GM18507 (cell line): ENCODE results near the gene VPS54.

ENCODE experiments used
- DNase-seq: peaks from one replicate; pipeline ENCODE4 v3.0.0; 2011; ENCODE audit warnings: low read depth; ENCODE audit not compliant: insufficient read length; ENCODE audit errors: extremely low spot score
- FAIRE-seq: peaks from 2 replicates; lab custom pipeline; 2011; peaks lifted over from hg19 to GRCh38; lab: Jason Lieb, UNC

Gene VPS54

GRCh38 chr2:64024259-64024949 lies 5.2 kb upstream of the VPS54 start:
- DNase-seq, result no peak
- no peak for FAIRE-seq

GRCh38 chr2:64023485-64024258 lies 4.4 kb upstream of the VPS54 start:
- DNase-seq, result no peak
- FAIRE-seq, result no peak

GRCh38 chr2:64021578-64021977 lies 2.4 kb upstream of the VPS54 start:
- DNase-seq, result no peak
- FAIRE-seq, result peak; percentile 36

- FAIRE-seq (peak; percentile 47), DNase-seq (no peak)
Observed at GRCh38 chr2:64019975-64020528, 824 bp upstream of the VPS54 start.

GRCh38 chr2:64018701-64019082 lies 536 bp downstream of the VPS54 start:
- FAIRE-seq, result no peak
- peak; percentile 5 for DNase-seq

GRCh38 chr2:64017811-64018700 lies 1.2 kb downstream of the VPS54 start:
- FAIRE-seq (peak; percentile 46), DNase-seq (no peak)

GRCh38 chr2:64015898-64016297 lies 3.3 kb downstream of the VPS54 start:
- DNase-seq, result no peak
- FAIRE-seq, result no peak

- no peak for DNase-seq
- no peak for FAIRE-seq
Observed at GRCh38 chr2:64015391-64015790, 3.8 kb downstream of the VPS54 start.

GRCh38 chr2:64014628-64015027 lies 4.6 kb downstream of the VPS54 start:
- no peak for DNase-seq

GRCh38 chr2:64013053-64013452 lies 6.2 kb downstream of the VPS54 start:
- FAIRE-seq (no peak), DNase-seq (no peak)

More at GRCh38 chr2:64014628-64015027, 4.6 kb downstream of the VPS54 start:
- FAIRE-seq, result no peak

- FAIRE-seq (no peak), DNase-seq (no peak)
Observed at GRCh38 chr2:64012115-64012514, 7.1 kb downstream of the VPS54 start.

GRCh38 chr2:64008434-64009009 lies 10.7 kb downstream of the VPS54 start:
- no peak for DNase-seq
- no peak for FAIRE-seq

- FAIRE-seq (no peak), DNase-seq (no peak)
Observed at GRCh38 chr2:64007924-64008323, 11.3 kb downstream of the VPS54 start.

GRCh38 chr2:64005707-64006356 lies 13.4 kb downstream of the VPS54 start:
- DNase-seq, result no peak
- no peak for FAIRE-seq

GRCh38 chr2:64003239-64003638 lies 16.0 kb downstream of the VPS54 start:
- FAIRE-seq, result no peak
- no peak for DNase-seq

- DNase-seq (no peak), FAIRE-seq (no peak)
Observed at GRCh38 chr2:64001382-64002101, 17.7 kb downstream of the VPS54 start.

- no peak for DNase-seq
- no peak for FAIRE-seq
Observed at GRCh38 chr2:64000630-64001381, 18.4 kb downstream of the VPS54 start.

- FAIRE-seq, result no peak
- no peak for DNase-seq
Observed at GRCh38 chr2:63999049-63999448, 20.2 kb downstream of the VPS54 start.
